ENCODE measurements around the gene GRID1.

GRID1 gene

DNA sequence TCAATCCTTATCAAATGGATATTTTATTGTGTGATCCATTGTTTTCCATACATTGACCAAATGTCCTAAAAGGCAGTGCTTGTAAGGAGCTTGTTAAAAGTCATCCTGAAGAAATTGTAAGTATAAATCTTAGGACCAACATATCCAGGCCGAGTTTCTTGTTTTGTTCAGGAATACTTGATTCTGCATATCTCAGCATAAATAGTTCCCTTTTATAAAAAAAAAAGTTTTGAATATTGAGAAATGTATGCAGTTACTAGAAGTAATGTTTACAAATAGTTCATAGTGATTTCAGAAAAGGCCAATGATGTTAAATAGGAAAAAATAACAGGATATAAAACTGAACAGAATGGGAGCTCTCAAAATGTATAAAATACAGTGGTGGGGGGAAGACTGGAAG lies 6.6 kb downstream of the GRID1 start:
- peaks cover 0 to 11% of the 10 kb centered on the region in 2 donors for H3K27me3 ChIP-seq
- no peak overlapping the region for H3K27ac ChIP-seq
- intact Hi-C loops (cut with DNase I; ENCODE audit: low total_unique reads), result no loop called here
- no peaks in the 10 kb centered on the region for H3K36me3 ChIP-seq
- H3K9me3 ChIP-seq, result no peaks in the 10 kb centered on the region
- no peak for DNase-seq
- H3K4me3 ChIP-seq, result no peak overlapping the region
- H3K4me1 ChIP-seq, result peaks cover 0 to 15% (median 10%) of the 10 kb centered on the region in 4 donors
- TF ChIP-seq, protein P1, sequence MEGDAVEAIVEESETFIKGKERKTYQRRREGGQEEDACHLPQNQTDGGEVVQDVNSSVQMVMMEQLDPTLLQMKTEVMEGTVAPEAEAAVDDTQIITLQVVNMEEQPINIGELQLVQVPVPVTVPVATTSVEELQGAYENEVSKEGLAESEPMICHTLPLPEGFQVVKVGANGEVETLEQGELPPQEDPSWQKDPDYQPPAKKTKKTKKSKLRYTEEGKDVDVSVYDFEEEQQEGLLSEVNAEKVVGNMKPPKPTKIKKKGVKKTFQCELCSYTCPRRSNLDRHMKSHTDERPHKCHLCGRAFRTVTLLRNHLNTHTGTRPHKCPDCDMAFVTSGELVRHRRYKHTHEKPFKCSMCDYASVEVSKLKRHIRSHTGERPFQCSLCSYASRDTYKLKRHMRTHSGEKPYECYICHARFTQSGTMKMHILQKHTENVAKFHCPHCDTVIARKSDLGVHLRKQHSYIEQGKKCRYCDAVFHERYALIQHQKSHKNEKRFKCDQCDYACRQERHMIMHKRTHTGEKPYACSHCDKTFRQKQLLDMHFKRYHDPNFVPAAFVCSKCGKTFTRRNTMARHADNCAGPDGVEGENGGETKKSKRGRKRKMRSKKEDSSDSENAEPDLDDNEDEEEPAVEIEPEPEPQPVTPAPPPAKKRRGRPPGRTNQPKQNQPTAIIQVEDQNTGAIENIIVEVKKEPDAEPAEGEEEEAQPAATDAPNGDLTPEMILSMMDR (IDR thresholded peaks at IDR 0.05), result no peak

DNA sequence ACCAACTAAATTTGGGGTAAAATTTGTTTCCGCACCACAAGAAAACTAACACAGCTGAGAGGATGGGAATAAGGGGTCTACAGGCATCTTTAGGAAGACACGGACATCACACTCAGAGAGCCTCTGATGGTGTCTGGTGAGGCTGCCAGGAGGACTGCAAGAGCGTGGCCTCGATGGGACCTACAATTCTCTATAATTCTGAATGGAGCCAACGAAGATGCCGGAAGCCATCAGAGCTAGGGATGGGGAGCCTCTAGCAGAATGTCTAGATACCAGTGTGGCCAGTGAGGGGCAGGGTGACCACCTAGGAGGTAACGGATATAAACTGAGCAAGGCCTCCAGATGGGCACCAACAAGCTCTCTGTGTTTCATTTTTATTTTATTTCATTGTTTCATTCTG lies 7.5 kb downstream of the GRID1 start:
- H3K4me3 ChIP-seq, result no peak overlapping the region
- peak in 1 of 2 donors; percentile 41 for DNase-seq
- H3K36me3 ChIP-seq, result no peaks in the 10 kb centered on the region
- no peak overlapping the region for H3K27ac ChIP-seq
- peaks cover 0 to 6% of the 10 kb centered on the region in 2 donors for H3K27me3 ChIP-seq
- no peaks in the 10 kb centered on the region for H3K9me3 ChIP-seq
- TF ChIP-seq, protein P1 (IDR thresholded peaks at IDR 0.05), result no peak
- peaks cover 0 to 12% (median 8%) of the 10 kb centered on the region in 4 donors for H3K4me1 ChIP-seq
- intact Hi-C loops (cut with DNase I; ENCODE audit: low total_unique reads), result no loop called here

DNA sequence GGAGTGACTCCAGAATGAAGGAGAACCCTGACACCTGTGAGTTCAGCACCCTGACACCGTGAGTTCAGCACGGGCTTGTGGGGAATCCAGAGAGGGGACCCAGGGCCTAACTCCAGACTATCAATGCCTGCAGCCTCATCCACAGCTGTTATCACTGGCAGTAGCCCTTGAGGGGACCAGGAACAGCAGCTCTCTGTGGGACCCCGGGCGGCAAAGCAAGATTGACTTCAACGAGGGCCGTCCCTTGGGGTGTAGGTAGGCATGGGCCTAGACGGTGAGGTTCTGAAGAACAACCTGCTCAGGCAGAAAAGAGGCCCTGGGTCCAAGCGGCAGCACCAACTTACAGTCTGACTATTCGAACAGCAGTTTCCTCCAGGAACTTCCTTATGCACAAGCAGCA lies 8.9 kb downstream of the GRID1 start:
- TF ChIP-seq, protein P1 (IDR thresholded peaks at IDR 0.05), result no peak
- Histone ChIP-seq H3K27me3 (no peaks in the 10 kb centered on the region), H3K4me3 (no peak overlapping the region), H3K9me3 (no peaks in the 10 kb centered on the region), H3K27ac (no peak overlapping the region), H3K4me1 (peaks cover 0 to 12% (median 4%) of the 10 kb centered on the region in 4 donors), H3K36me3 (no peaks in the 10 kb centered on the region)
- intact Hi-C loops (cut with DNase I; ENCODE audit: low total_unique reads), result no loop called here
- DNase-seq, result peak in 1 of 2 donors; percentile 32

DNA sequence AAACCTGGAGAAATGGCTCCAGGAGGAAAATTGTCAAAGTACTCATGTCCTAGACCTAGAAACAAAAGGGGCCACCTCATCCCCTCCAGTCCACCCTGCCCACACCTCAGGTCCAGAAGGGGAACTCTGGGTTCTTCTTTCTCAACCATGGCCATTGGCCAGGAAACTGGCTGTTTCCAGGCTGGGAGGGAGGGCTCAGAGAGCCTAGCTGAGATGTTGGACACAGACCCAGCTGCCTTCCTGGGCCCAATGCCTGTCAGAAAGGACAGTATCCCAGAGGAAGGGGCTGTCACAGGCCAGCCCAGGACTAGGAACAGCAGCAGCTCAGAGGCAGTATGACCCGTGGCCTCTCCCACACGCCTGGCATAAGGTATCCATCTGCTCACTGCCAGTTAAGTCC lies 9.6 kb downstream of the GRID1 start:
- intact Hi-C loops (cut with DNase I; ENCODE audit: low total_unique reads), result no loop called here
- peak in 1 of 2 donors; percentile 49 for DNase-seq
- no peak overlapping the region for H3K4me3 ChIP-seq
- H3K27ac ChIP-seq, result no peak overlapping the region
- peaks cover 0 to 3% (median 0%) of the 10 kb centered on the region in 3 donors for H3K9me3 ChIP-seq
- no peaks in the 10 kb centered on the region for H3K36me3 ChIP-seq
- peaks cover 0 to 12% (median 4%) of the 10 kb centered on the region in 4 donors for H3K4me1 ChIP-seq
- TF ChIP-seq, protein P1 (IDR thresholded peaks at IDR 0.05), result no peak
- H3K27me3 ChIP-seq, result no peaks in the 10 kb centered on the region

DNA sequence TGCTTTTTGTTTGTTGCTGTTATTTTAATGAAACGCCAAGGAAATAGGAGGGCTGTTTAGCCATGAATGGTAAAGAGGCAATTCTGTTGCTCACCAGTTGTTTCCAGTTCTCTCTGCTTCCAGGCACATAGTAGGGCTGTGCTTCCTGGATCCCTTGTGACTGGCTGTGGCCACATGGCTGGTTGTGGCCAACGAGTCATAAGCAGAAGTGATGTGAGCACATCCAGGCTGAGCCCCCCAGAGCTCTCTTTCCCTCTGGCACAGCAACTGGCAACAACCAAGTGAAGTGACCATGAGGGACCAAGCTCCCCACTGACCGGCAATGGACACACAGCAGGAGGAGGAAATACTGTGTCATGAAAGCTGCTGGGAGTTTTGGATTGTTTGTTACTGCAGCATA lies 10.3 kb downstream of the GRID1 start:
- no peak for DNase-seq
- peaks cover 0 to 12% (median 4%) of the 10 kb centered on the region in 4 donors for H3K4me1 ChIP-seq

More for the DNA sequence above, 10.3 kb downstream of the GRID1 start:
- H3K27me3 ChIP-seq, result no peaks in the 10 kb centered on the region
- intact Hi-C loops (cut with DNase I; ENCODE audit: low total_unique reads), result no loop called here
- H3K4me3 ChIP-seq, result no peak overlapping the region
- no peaks in the 10 kb centered on the region for H3K36me3 ChIP-seq
- no peak overlapping the region for H3K27ac ChIP-seq
- TF ChIP-seq, protein P1 (IDR thresholded peaks at IDR 0.05), result no peak
- peaks cover 0 to 3% (median 0%) of the 10 kb centered on the region in 3 donors for H3K9me3 ChIP-seq
